GM12873 (cell line): Measurements from ENCODE around the gene MRPS18B.

Experiments
- TF ChIP-seq, protein P1 (sequence below): IDR thresholded peaks from 2 replicates; pipeline ENCODE4 v1.5.1; 2012; ENCODE audit warnings: low read depth, mild to moderate bottlenecking, moderate library complexity, low read length, control low read depth; ENCODE audit not compliant: insufficient read depth; ENCODE audit errors: missing control alignments

Gene MRPS18B

DNA sequence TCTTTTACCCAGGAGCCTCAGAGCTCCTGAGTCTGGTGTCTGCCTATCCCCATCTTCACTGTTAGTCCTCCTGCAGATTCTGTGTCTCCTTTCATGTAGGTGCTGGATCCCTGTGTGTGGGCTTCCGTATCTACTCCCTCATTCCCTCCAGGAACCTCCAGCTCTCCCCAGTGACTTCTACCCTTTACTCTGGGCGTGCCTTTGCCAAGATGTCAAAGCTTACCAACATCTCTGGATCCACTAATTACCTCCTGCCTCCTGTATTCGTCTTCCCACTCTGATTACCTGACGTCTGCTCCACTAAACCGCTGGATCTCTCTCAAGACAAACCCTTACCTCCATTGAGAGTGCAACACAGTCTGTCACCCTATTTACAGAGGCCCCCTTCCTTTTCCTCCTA, 27.1 kb downstream of the MRPS18B start:
- TF ChIP-seq, protein P1, sequence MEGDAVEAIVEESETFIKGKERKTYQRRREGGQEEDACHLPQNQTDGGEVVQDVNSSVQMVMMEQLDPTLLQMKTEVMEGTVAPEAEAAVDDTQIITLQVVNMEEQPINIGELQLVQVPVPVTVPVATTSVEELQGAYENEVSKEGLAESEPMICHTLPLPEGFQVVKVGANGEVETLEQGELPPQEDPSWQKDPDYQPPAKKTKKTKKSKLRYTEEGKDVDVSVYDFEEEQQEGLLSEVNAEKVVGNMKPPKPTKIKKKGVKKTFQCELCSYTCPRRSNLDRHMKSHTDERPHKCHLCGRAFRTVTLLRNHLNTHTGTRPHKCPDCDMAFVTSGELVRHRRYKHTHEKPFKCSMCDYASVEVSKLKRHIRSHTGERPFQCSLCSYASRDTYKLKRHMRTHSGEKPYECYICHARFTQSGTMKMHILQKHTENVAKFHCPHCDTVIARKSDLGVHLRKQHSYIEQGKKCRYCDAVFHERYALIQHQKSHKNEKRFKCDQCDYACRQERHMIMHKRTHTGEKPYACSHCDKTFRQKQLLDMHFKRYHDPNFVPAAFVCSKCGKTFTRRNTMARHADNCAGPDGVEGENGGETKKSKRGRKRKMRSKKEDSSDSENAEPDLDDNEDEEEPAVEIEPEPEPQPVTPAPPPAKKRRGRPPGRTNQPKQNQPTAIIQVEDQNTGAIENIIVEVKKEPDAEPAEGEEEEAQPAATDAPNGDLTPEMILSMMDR, result no peak

GRCh38 chr6:30645989-30646388, 28.3 kb downstream of the MRPS18B start:
- TF ChIP-seq, protein P1, result no peak

DNA sequence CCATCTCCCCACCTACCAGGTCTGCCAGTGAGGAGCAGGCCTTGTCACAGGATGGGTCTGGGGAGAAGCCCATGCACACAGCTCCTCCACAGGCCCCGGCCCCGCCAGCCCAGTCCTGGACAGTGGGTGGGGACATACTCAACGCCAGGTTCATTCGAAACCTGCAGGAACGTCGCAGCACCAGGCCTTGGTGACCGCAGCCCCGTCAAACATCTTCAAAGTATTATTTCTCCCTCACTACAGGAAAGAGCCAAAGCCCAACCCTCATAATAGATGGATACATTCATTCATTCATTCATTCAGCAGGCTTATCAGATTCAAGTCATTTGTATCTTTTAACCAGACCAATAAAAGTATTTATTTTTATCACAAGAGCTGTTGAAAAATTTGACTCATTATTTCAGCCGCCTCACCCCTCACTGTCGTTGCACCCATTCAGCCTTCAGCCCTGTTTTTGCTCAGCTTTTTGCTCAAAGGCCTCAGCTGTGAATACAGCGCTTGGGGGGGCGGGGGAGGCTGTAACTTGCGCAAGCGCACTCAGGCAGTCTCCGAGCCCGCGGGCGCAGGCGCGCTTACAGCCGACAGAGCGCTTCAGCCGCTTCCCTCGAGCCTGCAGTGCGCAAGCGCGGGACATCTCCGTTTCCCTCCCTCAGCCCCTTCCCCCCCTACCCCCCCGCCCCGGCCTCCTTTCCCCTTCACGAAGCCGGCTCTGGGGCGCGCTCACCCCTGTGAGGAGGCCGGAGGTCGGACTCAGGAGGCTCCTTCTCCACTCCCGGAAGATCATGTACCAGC, 29.0 kb downstream of the MRPS18B start, which contains the start of gene C6orf136:
TSS of gene C6orf136 (plus strand) at position 684 of the 792 bp plus-strand sequence. CDS start at position 783, 99 bp downstream.
- TF ChIP-seq, protein P1, result no peak

- TF ChIP-seq, protein P1, result no peak
Observed at GRCh38 chr6:30647242-30648116, 29.8 kb downstream of the MRPS18B start.

DNA sequence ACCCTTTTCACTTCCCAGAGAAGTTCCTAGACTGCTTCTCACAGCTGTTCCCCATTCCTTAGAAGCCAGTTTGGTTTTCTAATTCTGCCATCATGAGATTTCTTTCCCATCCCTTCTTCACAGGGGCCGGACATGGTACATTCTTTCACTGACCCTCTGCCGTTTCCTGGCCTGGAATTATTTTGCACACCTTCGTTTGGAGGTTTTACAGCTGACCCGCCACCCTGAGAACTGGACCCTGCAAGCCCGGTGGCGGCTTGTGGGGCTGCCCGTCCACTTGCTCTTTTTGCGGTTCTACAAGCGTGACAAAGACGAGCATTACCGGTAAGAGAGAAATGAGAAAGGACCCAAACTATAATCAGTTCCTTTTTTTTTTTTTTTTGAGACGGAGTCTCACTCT, 33.5 kb downstream of the MRPS18B start:
- TF ChIP-seq, protein P1, result no peak

DNA sequence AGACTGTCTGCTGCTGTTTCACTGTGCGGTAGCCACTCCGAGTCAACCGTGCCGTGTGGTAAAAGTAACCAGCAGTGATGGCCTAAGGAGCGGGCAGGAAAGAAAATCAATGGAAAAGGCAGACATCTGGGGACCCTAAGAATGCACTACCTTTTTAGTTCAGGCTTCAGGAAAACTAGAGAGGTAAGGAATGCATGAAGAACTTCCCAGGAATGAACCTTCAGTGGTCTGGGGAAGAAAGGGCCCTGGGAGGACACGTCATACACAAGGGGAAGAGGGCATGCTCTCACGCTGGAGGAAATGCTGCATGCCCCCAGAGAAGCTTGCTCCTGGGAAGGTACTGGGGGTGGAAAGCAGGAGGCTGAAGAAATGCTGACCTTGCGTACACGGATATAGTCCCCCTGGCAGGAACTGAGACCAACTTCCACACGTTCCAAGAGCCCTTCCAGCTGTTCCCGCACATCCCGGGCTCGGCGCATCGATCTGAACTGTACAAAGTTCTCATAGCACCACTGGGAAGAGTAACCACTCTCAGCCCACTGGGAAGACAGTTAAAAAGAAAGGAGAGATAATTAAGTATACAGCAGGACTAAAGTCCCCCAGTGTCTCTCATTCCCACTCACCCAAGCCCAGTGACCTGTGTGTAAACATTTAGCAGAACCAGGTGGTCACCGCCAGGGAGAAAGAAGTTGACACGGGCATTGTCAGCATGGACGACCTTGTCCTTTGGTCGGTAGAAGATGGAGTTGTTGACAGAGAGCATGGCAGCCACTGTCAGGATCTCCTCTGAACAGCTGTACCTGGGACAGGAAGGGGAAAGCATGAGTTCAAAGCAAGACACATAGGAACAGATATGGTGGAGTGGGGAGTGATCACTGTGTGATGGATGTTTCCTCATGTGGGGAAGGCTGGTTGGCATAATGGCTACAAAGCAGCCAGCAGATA, 37.4 kb downstream of the MRPS18B start:
- TF ChIP-seq, protein P1, result no peak
